SK-N-SH (cell line): ENCODE data around the gene NCBP3. TPM values are rescaled to one million over a fixed set of nuclear protein-coding genes. Genes with fewer than 3 reads are reported as not detected.

Experiments
- CTCF ChIA-PET: fragments of 300-600, 350-600 bp; formaldehyde crosslinking; extraction: SDS; loops from one replicate; lab custom pipeline; 2021; lab: Yijun Ruan, JAX
- POLR2A ChIA-PET: fragments of 350-600 bp; sonication (Branson Sonifier 250); formaldehyde crosslinking; extraction: SDS; loops from one replicate; lab custom pipeline; 2020; ENCODE audit warnings: antibody characterized with exemption, inconsistent platforms; lab: Yijun Ruan, JAX
- DNase-seq: peaks from one replicate; pipeline ENCODE4 v3.0.0; 2012
- H2AFZ ChIP-seq: fragments of 200-600 bp; sonication (generic); 2 replicates; pipeline ENCODE4 v1.8.1; 2016; ENCODE audit warnings: antibody characterized with exemption, mild to moderate bottlenecking, low read depth
- H3F3A ChIP-seq: fragments of 200-600 bp; sonication (generic); replicated peaks from 2 replicates; pipeline ENCODE3; 2016; ENCODE audit warnings: antibody characterized with exemption, mild to moderate bottlenecking; ENCODE audit not compliant: insufficient read depth
- H3K27ac ChIP-seq, 2 experiments: fragments of 200-500 bp in 1 of 2; fragments of 200-600 bp in 1 of 2; sonication (Bioruptor generic) in 1 of 2; sonication (generic), shearing (Covaris generic) in 1 of 2; 2 replicates each; pipeline versions ENCODE4 v1.5.1 to v1.6.1; 2014 to 2016; ENCODE audit warnings: low read depth in 2 of 2, inconsistent platforms in 1 of 2, low read length in 1 of 2, mild to moderate bottlenecking in 1 of 2, mixed read lengths in 1 of 2
- H3K27me3 ChIP-seq: fragments of 200-600 bp; sonication (generic), shearing (Covaris generic); 2 replicates; pipeline ENCODE4 v1.6.1; 2016; ENCODE audit warnings: mixed run types; ENCODE audit not compliant: insufficient read depth
- H3K36me3 ChIP-seq, 2 experiments: fragments of 200-500 bp in 1 of 2; fragments of 200-600 bp in 1 of 2; sonication (Bioruptor generic) in 1 of 2; sonication (generic) in 1 of 2; replicated peaks in 1 of 2; 2 replicates each; pipeline versions ENCODE3 to v1.5.1; 2014 to 2016; ENCODE audit warnings: low read length in 1 of 2, mild to moderate bottlenecking in 1 of 2; ENCODE audit not compliant: insufficient read depth in 2 of 2, control insufficient read depth in 1 of 2
- H3K4me1 ChIP-seq, 2 experiments: fragments of 200-500 bp in 1 of 2; fragments of 200-600 bp in 1 of 2; sonication (Bioruptor generic) in 1 of 2; sonication (generic), shearing (Covaris generic) in 1 of 2; 2 replicates each; pipeline versions ENCODE4 v1.5.1 to v1.6.1; 2014 to 2016; ENCODE audit warnings: low read depth in 1 of 2, low read length in 1 of 2, mixed run types in 1 of 2; ENCODE audit not compliant: insufficient read depth in 2 of 2, control insufficient read depth in 1 of 2
- H3K4me2 ChIP-seq: fragments of 200-600 bp; sonication (generic), shearing (Covaris generic); 2 replicates; pipeline ENCODE4 v1.6.1; 2017; ENCODE audit warnings: mixed run types
- H3K4me3 ChIP-seq, 2 experiments: fragments of 200-500 bp in 1 of 2; fragments of 200-600 bp in 1 of 2; sonication (Bioruptor generic) in 1 of 2; sonication (generic), shearing (Covaris generic) in 1 of 2; 2 replicates each; pipeline versions ENCODE4 v1.5.1 to v1.8.1; 2014 to 2016; ENCODE audit warnings: low read depth in 2 of 2, inconsistent platforms in 1 of 2, low read length in 1 of 2, mild to moderate bottlenecking in 1 of 2, mixed read lengths in 1 of 2, moderate library complexity in 1 of 2
- H3K79me2 ChIP-seq: fragments of 200-600 bp; sonication (generic); 2 replicates; pipeline ENCODE4 v1.8.1; 2017; ENCODE audit warnings: mild to moderate bottlenecking; ENCODE audit not compliant: insufficient read depth
- H3K9ac ChIP-seq: fragments of 200-600 bp; sonication (generic); 2 replicates; pipeline ENCODE4 v1.6.1; 2017; ENCODE audit warnings: mixed run types
- H3K9me2 ChIP-seq: fragments of 200-600 bp; sonication (generic); 2 replicates; pipeline ENCODE4 v1.6.1; 2017; ENCODE audit warnings: mixed run types
- H3K9me3 ChIP-seq: fragments of 200-600 bp; sonication (generic); 2 replicates; pipeline ENCODE4 v1.6.1; 2017; ENCODE audit warnings: mixed run types, mild to moderate bottlenecking, moderate library complexity
- H4K20me1 ChIP-seq: fragments of 200-600 bp; sonication (generic); 2 replicates; pipeline ENCODE4 v1.6.1; 2017; ENCODE audit warnings: mild to moderate bottlenecking, mixed run types; ENCODE audit not compliant: insufficient read depth
- CTCF ChIP-seq: fragments of 200-600 bp; sonication (generic); IDR thresholded peaks from 2 replicates; pipeline ENCODE4 v1.6.1; 2017; ENCODE audit warnings: antibody characterized with exemption, mild to moderate bottlenecking, moderate library complexity
- FOSL2 ChIP-seq: IDR thresholded peaks from 2 replicates; pipeline ENCODE4 v1.4.0; 2012; ENCODE audit warnings: low read depth, mild to moderate bottlenecking, moderate library complexity, borderline replicate concordance
- FOXJ3 ChIP-seq: sonication (generic); formaldehyde crosslinking; IDR thresholded peaks from 2 replicates; pipeline ENCODE4 v1.5.1; 2020; ENCODE audit warnings: mild to moderate bottlenecking, missing genetic modification reagents
- FOXM1 ChIP-seq: IDR thresholded peaks from 2 replicates; pipeline ENCODE4 v1.4.0; 2012; ENCODE audit warnings: low read depth, mild to moderate bottlenecking
- GATA2 ChIP-seq: sonication (generic); formaldehyde crosslinking; IDR thresholded peaks from 2 replicates; pipeline ENCODE4 v1.5.0; 2020; ENCODE audit warnings: mild to moderate bottlenecking, missing genetic modification reagents
- PBX3 ChIP-seq: IDR thresholded peaks from 2 replicates; pipeline ENCODE4; 2012
- POLR2AphosphoS5 ChIP-seq: IDR thresholded peaks from 2 replicates; pipeline ENCODE4 v1.6.1; 2012; ENCODE audit warnings: low read depth, low read length
- RXRA ChIP-seq: IDR thresholded peaks from 2 replicates; pipeline ENCODE4 v1.4.0; 2012; ENCODE audit warnings: low read depth, mild to moderate bottlenecking, borderline replicate concordance
- SMC3 ChIP-seq: IDR thresholded peaks from 2 replicates; pipeline ENCODE4 v1.6.1; 2012; ENCODE audit warnings: low read depth, low read length, improper control_type of control experiment
- TAF1 ChIP-seq: IDR thresholded peaks from 2 replicates; pipeline ENCODE4 v1.6.1; 2012; ENCODE audit warnings: low read depth, mild to moderate bottlenecking, low read length, moderate library complexity, borderline replicate concordance
- TCF12 ChIP-seq: IDR thresholded peaks from 2 replicates; pipeline ENCODE4 v1.4.0; 2012
- USF2 ChIP-seq: fragments of 150-350 bp; IDR thresholded peaks from 2 replicates; pipeline ENCODE4 v1.6.1; 2017; ENCODE audit warnings: antibody characterized with exemption, low read length, low read depth, borderline replicate concordance
- YY1 ChIP-seq: IDR thresholded peaks from 2 replicates; pipeline ENCODE4 v1.4.0; 2012; ENCODE audit warnings: low read depth, mild to moderate bottlenecking
- ZBTB33 ChIP-seq: IDR thresholded peaks from 2 replicates; pipeline ENCODE4 v1.4.0; 2012; ENCODE audit warnings: low read depth, borderline replicate concordance
- WGBS: methylation state at CpG from one replicate; pipeline ENCODE4 v1.1.6; 2017; ENCODE audit warnings: low lambda C conversion rate; 5-methylcytosine and 5-hydroxymethylcytosine counted together
- polyA plus RNA-seq, 3 experiments: library from polyadenylated mRNA; depleted of rRNA; stranded (reverse); fragments of >200 nt; gene quantifications; 2 replicates each; pipeline ENCODE4 v1.2.3, GENCODE V29; 2012

Gene NCBP3
- polyA plus RNA-seq, 1 of the 3 experiments (the other 2 are of a cell fraction) = 6.5 TPM

- Histone ChIP-seq H3K9ac (no peak overlapping the region), H2AFZ (no peak overlapping the region), H3K4me3 (no peak overlapping the region), H3K79me2 (no peaks in the 10 kb centered on the region), H3K27me3 (no peaks in the 10 kb centered on the region), H3K4me2 (no peak overlapping the region), H3K9me3 (no peaks in the 10 kb centered on the region), H3K4me1 (no peaks in the 10 kb centered on the region), H3F3A (no peaks in the 10 kb centered on the region), H3K9me2 (no peaks in the 10 kb centered on the region), H4K20me1 (no peaks in the 10 kb centered on the region), H3K27ac (no peak overlapping the region), H3K36me3 (no peaks in the 10 kb centered on the region)
- CTCF ChIA-PET = interaction anchor here (1.0 to 2.4 kb wide), 2 partner anchors 24 to 27 kb away, joined by 3 to 10 read pairs; no protein-coding TSS in a partner anchor
- no peak for DNase-seq
- 65% methylated on average over 14 of the region's 16 CpGs for WGBS
- no peak for TF ChIP-seq TAF1
- no peak for TF ChIP-seq PBX3
- no peak for TF ChIP-seq SMC3
- no peak for TF ChIP-seq FOXJ3 (CRISPR knock-in tag)
- TF ChIP-seq ZBTB33 = no peak
- POLR2A ChIA-PET = no interaction called here
Measured at GRCh38 chr17:3761918-3762380, 84.1 kb downstream of the NCBP3 start.

- no peaks in the 10 kb centered on the region for H3K4me1 ChIP-seq
- no peaks in the 10 kb centered on the region for H3K9me3 ChIP-seq
- H3K4me2 ChIP-seq = no peak overlapping the region
- no peaks in the 10 kb centered on the region for H3K36me3 ChIP-seq
- no peaks in the 10 kb centered on the region for H3F3A ChIP-seq
- no peaks in the 10 kb centered on the region for H3K79me2 ChIP-seq
- 69% methylated on average over 18 of the region's 23 CpGs for WGBS
- no peaks in the 10 kb centered on the region for H3K9me2 ChIP-seq
- H3K27me3 ChIP-seq = no peaks in the 10 kb centered on the region
- H4K20me1 ChIP-seq = no peaks in the 10 kb centered on the region
- H3K4me3 ChIP-seq = no peak overlapping the region
- H3K27ac ChIP-seq = no peak overlapping the region
- no peak for DNase-seq
- TF ChIP-seq GATA2 (CRISPR knock-in tag) (no peak), TCF12 (no peak), CTCF (no peak), PBX3 (no peak), YY1 (no peak), FOXM1 (no peak), SMC3 (no peak), USF2 (no peak), RXRA (no peak), POLR2AphosphoS5 (no peak), FOSL2 (no peak)
- ChIA-PET POLR2A (interaction anchor here (1.2 kb wide), 1 partner anchor 33 kb away, joined by 3 read pairs; no protein-coding TSS in a partner anchor), CTCF (interaction anchor here (1.0 to 2.4 kb wide), 2 partner anchors 24 to 28 kb away, joined by 3 to 10 read pairs; no protein-coding TSS in a partner anchor)
- no peak overlapping the region for H2AFZ ChIP-seq
- no peak overlapping the region for H3K9ac ChIP-seq
Measured at GRCh38 chr17:3761036-3761917, 84.8 kb downstream of the NCBP3 start.
